Measurements from ENCODE around the gene NAPB.

DNA sequence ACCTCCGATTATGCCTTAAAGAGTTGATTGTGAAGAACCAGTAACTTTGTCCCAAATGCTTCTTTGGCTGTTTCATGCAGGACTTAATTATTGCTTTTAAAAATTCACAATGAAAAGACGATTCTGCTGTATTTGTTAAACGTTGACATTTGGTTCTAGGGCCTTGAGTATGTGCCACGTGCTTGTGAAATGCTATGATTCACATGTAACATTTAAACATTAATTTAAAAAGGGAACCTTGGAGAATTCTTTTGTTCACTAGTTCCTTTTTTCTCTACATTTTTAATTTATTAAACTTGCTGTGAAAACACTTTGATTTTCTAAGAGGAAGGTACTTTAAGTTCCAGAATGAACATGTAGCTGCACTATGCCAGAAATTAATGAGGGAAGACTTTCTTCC, 49.8 kb downstream of the NAPB start:
- TF ChIP-seq JUNB (IDR thresholded peaks at IDR 0.05) (no peak), RAD21 (conservative IDR thresholded peaks at IDR 0.05 in 1 of 2, IDR thresholded peaks at IDR 0.05 in 1 of 2) (no peak), KDM5A (IDR thresholded peaks at IDR 0.05) (no peak), POLR2A (IDR thresholded peaks at IDR 0.05; ENCODE audit: low read length) (no peak), EP300 (IDR thresholded peaks at IDR 0.05) (no peak)
- TF ChIP-seq, protein P1, sequence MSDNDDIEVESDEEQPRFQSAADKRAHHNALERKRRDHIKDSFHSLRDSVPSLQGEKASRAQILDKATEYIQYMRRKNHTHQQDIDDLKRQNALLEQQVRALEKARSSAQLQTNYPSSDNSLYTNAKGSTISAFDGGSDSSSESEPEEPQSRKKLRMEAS (IDR thresholded peaks at IDR 0.05) = no peak
- TF ChIP-seq, protein P2, sequence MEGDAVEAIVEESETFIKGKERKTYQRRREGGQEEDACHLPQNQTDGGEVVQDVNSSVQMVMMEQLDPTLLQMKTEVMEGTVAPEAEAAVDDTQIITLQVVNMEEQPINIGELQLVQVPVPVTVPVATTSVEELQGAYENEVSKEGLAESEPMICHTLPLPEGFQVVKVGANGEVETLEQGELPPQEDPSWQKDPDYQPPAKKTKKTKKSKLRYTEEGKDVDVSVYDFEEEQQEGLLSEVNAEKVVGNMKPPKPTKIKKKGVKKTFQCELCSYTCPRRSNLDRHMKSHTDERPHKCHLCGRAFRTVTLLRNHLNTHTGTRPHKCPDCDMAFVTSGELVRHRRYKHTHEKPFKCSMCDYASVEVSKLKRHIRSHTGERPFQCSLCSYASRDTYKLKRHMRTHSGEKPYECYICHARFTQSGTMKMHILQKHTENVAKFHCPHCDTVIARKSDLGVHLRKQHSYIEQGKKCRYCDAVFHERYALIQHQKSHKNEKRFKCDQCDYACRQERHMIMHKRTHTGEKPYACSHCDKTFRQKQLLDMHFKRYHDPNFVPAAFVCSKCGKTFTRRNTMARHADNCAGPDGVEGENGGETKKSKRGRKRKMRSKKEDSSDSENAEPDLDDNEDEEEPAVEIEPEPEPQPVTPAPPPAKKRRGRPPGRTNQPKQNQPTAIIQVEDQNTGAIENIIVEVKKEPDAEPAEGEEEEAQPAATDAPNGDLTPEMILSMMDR (IDR thresholded peaks at IDR 0.05) = no peak

Measured in A549 (cell line).